NCI-H1092 treated with DMSO at 0.1 percent for 48 hours (cell line): ENCODE measurements around the gene NEUROD2.

Source experiments
- DNase-seq: peaks from one replicate; lab custom pipeline; 2025; lab: John Stamatoyannopoulos, UW

NEUROD2 gene

DNA sequence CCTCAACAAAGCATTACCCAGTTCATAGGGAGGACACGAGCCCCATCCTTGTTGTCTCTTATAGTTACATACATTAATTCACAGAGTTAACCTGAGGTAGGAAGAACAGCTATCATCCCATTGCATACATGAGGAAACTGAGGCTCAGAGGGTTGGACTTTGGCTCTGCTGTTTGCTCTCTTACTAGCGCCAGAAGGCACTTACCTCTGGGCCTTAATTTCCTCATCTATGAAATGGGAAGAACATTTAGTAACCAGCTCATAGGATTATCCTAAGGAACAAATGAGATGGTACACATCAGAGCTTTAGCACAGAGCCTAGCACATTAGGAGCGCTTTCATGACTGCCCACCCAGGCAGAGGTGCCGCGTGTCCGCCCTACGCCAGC lies 27.6 kb downstream of the NEUROD2 start:
- DNase-seq = no peak

DNA sequence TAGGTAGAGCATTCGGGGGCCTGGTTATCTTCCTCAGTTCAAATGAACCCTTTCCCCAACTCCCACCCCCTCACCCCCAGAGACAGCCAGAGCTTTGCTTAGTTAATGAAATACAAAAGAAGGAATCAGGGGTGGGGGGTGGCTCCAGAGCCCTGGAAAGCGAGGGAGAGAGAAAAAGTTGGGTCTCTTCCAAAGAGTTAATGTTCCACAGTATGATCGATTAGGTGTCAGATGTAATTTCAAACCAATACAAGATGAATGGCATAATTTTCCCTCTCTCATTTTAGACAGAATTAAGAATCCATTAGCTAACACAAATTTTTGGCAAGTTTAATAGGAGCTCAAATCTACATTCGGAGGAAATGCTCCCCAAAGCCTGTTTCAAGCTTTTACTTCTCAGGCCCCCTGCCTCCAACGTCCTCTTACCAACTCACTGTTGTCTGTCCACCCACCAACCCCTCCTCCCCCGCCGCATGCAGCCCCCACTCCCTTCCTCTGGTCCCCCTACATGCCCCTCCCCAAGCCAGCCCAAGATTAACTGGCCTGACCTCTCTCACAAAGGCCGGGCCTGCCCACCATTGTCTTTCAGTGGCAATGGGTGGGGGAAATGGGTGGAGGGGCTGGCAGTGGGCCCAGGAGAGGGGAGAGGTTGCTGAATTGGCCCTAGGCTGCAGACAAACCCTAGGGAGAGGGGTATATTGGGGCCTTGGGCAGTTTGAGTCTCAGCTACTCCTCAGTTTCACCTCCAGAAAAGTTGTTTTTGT lies 28.2 kb downstream of the NEUROD2 start:
- peak; percentile 64 for DNase-seq

DNA sequence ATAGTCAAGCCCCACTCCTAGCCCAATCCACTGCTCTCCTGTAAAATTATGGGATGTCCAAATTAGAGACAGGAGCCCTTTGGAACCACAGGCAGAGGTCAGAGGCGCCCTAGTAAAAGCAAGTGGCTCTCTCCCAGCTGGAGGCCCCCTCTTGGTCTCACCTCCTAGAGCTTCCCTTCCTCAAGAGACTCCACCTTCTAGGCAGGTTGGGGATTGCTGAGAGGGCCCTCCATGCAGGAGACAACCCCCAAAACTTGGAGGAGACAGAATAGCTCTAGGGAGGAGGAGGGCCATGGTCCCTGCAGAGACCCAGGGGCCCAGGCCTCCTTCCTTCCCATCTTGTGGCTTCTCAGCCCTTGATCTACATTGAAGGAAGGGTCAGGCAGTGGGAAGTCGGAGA lies 29.4 kb downstream of the NEUROD2 start:
- DNase-seq = no peak

GRCh38 chr17:39576187-39576586 lies 31.5 kb downstream of the NEUROD2 start:
- DNase-seq = peak; percentile 46

GRCh38 chr17:39573447-39574298 lies 34.0 kb downstream of the NEUROD2 start:
- DNase-seq = peak; percentile 51

GRCh38 chr17:39572121-39572520 lies 35.6 kb downstream of the NEUROD2 start:
- no peak for DNase-seq

DNA sequence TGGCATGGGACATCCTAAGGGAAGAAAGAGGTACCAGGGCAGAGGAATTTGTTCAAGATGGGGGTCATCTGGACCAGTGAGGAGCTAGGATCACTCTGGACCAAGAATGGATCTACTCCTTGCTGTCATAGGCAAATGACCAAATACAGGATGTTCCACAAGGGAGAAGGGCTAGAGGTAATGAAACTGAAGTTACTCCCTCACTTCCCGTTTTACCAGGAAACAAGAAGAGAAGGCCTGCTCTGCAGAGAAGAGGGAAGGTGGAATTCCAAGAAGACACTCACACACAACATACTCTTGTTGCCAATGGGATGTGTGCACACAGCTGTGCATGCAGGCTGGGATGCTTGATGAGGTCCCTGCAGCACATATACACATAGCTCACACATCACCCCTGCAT lies 38.6 kb downstream of the NEUROD2 start:
- no peak for DNase-seq

DNA sequence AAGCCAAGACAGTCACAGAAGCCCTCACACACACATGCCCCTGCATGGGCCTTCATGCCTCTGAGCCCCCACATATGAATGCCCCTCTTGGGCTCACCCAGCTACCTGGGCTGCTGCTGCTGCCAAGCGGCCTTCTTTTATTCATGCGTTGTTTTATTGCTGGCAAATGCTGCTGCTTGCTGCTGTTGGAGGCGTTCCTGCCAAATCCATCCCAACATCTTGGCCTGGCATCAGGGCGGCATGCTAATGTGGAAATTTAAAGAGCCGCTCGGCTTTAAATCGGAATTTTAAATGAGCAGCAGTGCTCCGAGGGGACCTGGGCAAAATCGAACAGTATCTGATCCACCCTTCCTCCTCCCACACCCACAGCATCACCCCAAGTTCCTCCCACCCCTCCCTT lies 39.0 kb downstream of the NEUROD2 start:
- DNase-seq = no peak

DNA sequence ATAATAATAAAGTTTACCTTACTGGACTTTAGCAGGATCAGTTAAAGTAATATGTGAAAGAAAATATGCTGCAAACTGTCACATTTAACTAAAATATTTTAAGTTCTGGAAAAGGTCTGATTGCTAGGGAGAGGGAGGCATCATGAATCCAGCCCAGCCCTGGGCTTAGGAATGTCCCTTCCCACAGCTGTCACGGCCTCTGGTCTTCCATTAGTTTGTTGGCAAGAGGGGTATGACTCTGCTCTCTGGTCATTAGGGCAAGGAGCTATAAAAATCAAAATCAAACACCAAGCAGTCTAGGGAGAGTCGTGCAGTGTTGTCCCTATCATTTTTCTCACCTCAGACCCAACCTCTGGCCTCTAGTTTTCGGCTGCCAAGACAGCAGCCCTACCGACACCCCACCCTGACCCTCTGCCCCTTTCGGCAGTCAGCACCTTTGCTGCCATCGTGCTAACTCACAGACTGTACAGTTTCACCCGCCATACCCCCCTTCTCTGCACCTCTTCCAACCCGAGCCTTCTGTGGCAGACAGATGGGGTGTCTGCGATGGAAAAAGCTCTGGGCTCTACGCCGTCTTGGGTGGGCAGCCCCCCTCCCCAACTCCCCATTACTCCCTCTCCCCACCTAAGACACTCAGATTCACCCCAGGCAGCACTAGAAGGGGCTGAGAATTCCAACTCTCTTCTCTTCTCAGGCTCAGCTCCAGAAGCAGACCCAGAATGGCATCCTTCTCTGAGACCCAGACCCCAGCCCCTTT lies 41.4 kb downstream of the NEUROD2 start:
- DNase-seq = no peak

GRCh38 chr17:39564211-39564848 lies 43.4 kb downstream of the NEUROD2 start:
- peak; percentile 59 for DNase-seq

GRCh38 chr17:39563476-39563875 lies 44.2 kb downstream of the NEUROD2 start:
- peak; percentile 40 for DNase-seq

GRCh38 chr17:39562976-39563375 lies 44.7 kb downstream of the NEUROD2 start:
- DNase-seq = peak; percentile 40

DNA sequence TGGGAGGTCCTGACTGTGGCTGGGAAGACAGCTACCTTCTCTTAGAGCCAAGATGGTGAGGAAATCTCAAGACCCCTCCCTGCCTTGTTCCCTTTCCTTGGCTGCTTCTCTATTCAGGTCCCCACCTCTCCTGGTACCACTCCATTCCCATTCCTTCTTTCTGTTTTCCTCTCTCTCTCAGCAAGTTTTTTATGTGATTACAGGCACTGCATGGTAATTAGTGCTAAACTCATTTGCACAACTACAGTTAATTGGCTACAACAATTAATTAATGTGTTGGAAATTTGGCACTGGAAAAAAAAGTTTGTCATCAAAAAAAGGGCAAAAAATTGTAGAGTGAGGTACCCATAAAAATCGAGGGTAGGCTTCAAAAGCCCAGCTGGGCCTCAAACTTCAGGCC lies 45.3 kb downstream of the NEUROD2 start:
- DNase-seq = no peak

- peak; percentile 6 for DNase-seq
These were observed 51.3 kb downstream of the NEUROD2 start for GRCh38 chr17:39556423-39556822.

DNA sequence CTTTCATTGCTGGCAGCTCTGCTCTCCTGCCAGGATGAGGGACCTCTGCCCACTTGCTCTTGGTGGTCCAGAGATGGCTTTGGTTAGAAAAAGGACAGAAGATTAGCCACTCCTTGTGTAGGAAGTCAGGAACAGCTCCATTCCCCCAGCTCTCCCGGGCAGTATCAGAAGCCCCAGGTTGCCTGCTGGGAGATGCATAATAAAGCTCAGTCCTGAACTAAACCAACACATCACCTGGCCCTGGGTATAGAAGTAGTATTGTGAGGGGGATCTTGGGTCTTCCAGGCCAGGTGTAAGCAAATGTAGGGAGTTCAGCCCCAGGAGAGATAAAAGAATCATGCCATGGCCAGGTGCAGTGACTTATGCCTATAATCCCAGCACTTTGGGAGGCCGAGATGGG lies 52.4 kb downstream of the NEUROD2 start:
- no peak for DNase-seq
